ENCODE results near the gene MACROH2A1.

Gene MACROH2A1

GRCh38 chr5:135323701-135324132, 75.3 kb downstream of the MACROH2A1 start:
- no peaks in the 10 kb centered on the region for H3K36me3 ChIP-seq (ENCODE audit: insufficient read depth, low read length)
- H3K4me1 ChIP-seq (ENCODE audit: insufficient read depth, low read length): no peaks in the 10 kb centered on the region
- no peaks in the 10 kb centered on the region for H3K27me3 ChIP-seq (ENCODE audit: control insufficient read depth in 1 of 2, insufficient read depth in 2 of 2, low read length in 2 of 2)
- H3K4me3 ChIP-seq (ENCODE audit: low read depth in 1 of 2, low read length in 2 of 2): no peak overlapping the region
- no peaks in the 10 kb centered on the region for H3K9me3 ChIP-seq (ENCODE audit: low read length)
- no peak overlapping the region for H3K27ac ChIP-seq (ENCODE audit: low read depth, low read length)
- no peak overlapping the region for H3K9ac ChIP-seq (ENCODE audit: low read length)

- Histone ChIP-seq H3K27me3 (ENCODE audit: control insufficient read depth in 1 of 2, insufficient read depth in 2 of 2, low read length in 2 of 2) (no peaks in the 10 kb centered on the region), H3K9me3 (ENCODE audit: low read length) (no peaks in the 10 kb centered on the region), H3K9ac (ENCODE audit: low read length) (no peak overlapping the region), H3K4me3 (ENCODE audit: low read depth in 1 of 2, low read length in 2 of 2) (no peak overlapping the region), H3K27ac (ENCODE audit: low read depth, low read length) (no peak overlapping the region), H3K36me3 (ENCODE audit: insufficient read depth, low read length) (no peaks in the 10 kb centered on the region), H3K4me1 (ENCODE audit: insufficient read depth, low read length) (no peaks in the 10 kb centered on the region)
These were observed 75.8 kb downstream of the MACROH2A1 start for GRCh38 chr5:135323227-135323626.

GRCh38 chr5:135322744-135323143, 76.3 kb downstream of the MACROH2A1 start:
- Histone ChIP-seq H3K9me3 (ENCODE audit: low read length) (no peaks in the 10 kb centered on the region), H3K4me3 (ENCODE audit: low read depth in 1 of 2, low read length in 2 of 2) (no peak overlapping the region), H3K27me3 (ENCODE audit: control insufficient read depth in 1 of 2, insufficient read depth in 2 of 2, low read length in 2 of 2) (no peaks in the 10 kb centered on the region), H3K9ac (ENCODE audit: low read length) (no peak overlapping the region), H3K27ac (ENCODE audit: low read depth, low read length) (no peak overlapping the region), H3K4me1 (ENCODE audit: insufficient read depth, low read length) (no peaks in the 10 kb centered on the region), H3K36me3 (ENCODE audit: insufficient read depth, low read length) (no peaks in the 10 kb centered on the region)

- no peaks in the 10 kb centered on the region for H3K36me3 ChIP-seq (ENCODE audit: insufficient read depth, low read length)
- H3K27me3 ChIP-seq (ENCODE audit: control insufficient read depth in 1 of 2, insufficient read depth in 2 of 2, low read length in 2 of 2): no peaks in the 10 kb centered on the region
- H3K9me3 ChIP-seq (ENCODE audit: low read length): no peaks in the 10 kb centered on the region
- H3K4me3 ChIP-seq (ENCODE audit: low read depth in 1 of 2, low read length in 2 of 2): no peak overlapping the region
- peaks cover 2% of the 10 kb centered on the region for H3K4me1 ChIP-seq (ENCODE audit: insufficient read depth, low read length)
- H3K9ac ChIP-seq (ENCODE audit: low read length): no peak overlapping the region
- no peak overlapping the region for H3K27ac ChIP-seq (ENCODE audit: low read depth, low read length)
These were observed 76.8 kb downstream of the MACROH2A1 start for GRCh38 chr5:135322271-135322670.

GRCh38 chr5:135320718-135321484, 78.1 kb downstream of the MACROH2A1 start:
- Histone ChIP-seq H3K9me3 (ENCODE audit: low read length) (no peaks in the 10 kb centered on the region), H3K36me3 (ENCODE audit: insufficient read depth, low read length) (no peaks in the 10 kb centered on the region), H3K4me3 (ENCODE audit: low read depth in 1 of 2, low read length in 2 of 2) (no peak overlapping the region), H3K4me1 (ENCODE audit: insufficient read depth, low read length) (peaks cover 14% of the 10 kb centered on the region), H3K27me3 (ENCODE audit: control insufficient read depth in 1 of 2, insufficient read depth in 2 of 2, low read length in 2 of 2) (no peaks in the 10 kb centered on the region), H3K27ac (ENCODE audit: low read depth, low read length) (no peak overlapping the region), H3K9ac (ENCODE audit: low read length) (no peak overlapping the region)

GRCh38 chr5:135319928-135320606, 79.0 kb downstream of the MACROH2A1 start:
- Histone ChIP-seq H3K9me3 (ENCODE audit: low read length) (no peaks in the 10 kb centered on the region), H3K9ac (ENCODE audit: low read length) (no peak overlapping the region), H3K36me3 (ENCODE audit: insufficient read depth, low read length) (no peaks in the 10 kb centered on the region), H3K27ac (ENCODE audit: low read depth, low read length) (no peak overlapping the region), H3K4me3 (ENCODE audit: low read depth in 1 of 2, low read length in 2 of 2) (no peak overlapping the region), H3K4me1 (ENCODE audit: insufficient read depth, low read length) (peaks cover 14% of the 10 kb centered on the region), H3K27me3 (ENCODE audit: control insufficient read depth in 1 of 2, insufficient read depth in 2 of 2, low read length in 2 of 2) (no peaks in the 10 kb centered on the region)

- H3K27me3 ChIP-seq (ENCODE audit: control insufficient read depth in 1 of 2, insufficient read depth in 2 of 2, low read length in 2 of 2): no peaks in the 10 kb centered on the region
- peaks cover 14% of the 10 kb centered on the region for H3K4me1 ChIP-seq (ENCODE audit: insufficient read depth, low read length)
- no peaks in the 10 kb centered on the region for H3K36me3 ChIP-seq (ENCODE audit: insufficient read depth, low read length)
- H3K4me3 ChIP-seq (ENCODE audit: low read depth in 1 of 2, low read length in 2 of 2): no peak overlapping the region
- no peak overlapping the region for H3K9ac ChIP-seq (ENCODE audit: low read length)
- no peak overlapping the region for H3K27ac ChIP-seq (ENCODE audit: low read depth, low read length)
- H3K9me3 ChIP-seq (ENCODE audit: low read length): no peaks in the 10 kb centered on the region
These were observed 79.6 kb downstream of the MACROH2A1 start for GRCh38 chr5:135319458-135319857.

GRCh38 chr5:135318924-135319323, 80.1 kb downstream of the MACROH2A1 start:
- no peak overlapping the region for H3K4me3 ChIP-seq (ENCODE audit: low read depth in 1 of 2, low read length in 2 of 2)
- H3K27ac ChIP-seq (ENCODE audit: low read depth, low read length): no peak overlapping the region
- no peak overlapping the region for H3K9ac ChIP-seq (ENCODE audit: low read length)
- H3K27me3 ChIP-seq (ENCODE audit: control insufficient read depth in 1 of 2, insufficient read depth in 2 of 2, low read length in 2 of 2): no peaks in the 10 kb centered on the region
- no peaks in the 10 kb centered on the region for H3K9me3 ChIP-seq (ENCODE audit: low read length)
- peaks cover 14% of the 10 kb centered on the region for H3K4me1 ChIP-seq (ENCODE audit: insufficient read depth, low read length)
- no peaks in the 10 kb centered on the region for H3K36me3 ChIP-seq (ENCODE audit: insufficient read depth, low read length)

GRCh38 chr5:135318037-135318436, 81.0 kb downstream of the MACROH2A1 start:
- Histone ChIP-seq H3K9me3 (ENCODE audit: low read length) (no peaks in the 10 kb centered on the region), H3K27me3 (ENCODE audit: control insufficient read depth in 1 of 2, insufficient read depth in 2 of 2, low read length in 2 of 2) (no peaks in the 10 kb centered on the region), H3K36me3 (ENCODE audit: insufficient read depth, low read length) (no peaks in the 10 kb centered on the region), H3K4me3 (ENCODE audit: low read depth in 1 of 2, low read length in 2 of 2) (no peak overlapping the region), H3K9ac (ENCODE audit: low read length) (no peak overlapping the region), H3K27ac (ENCODE audit: low read depth, low read length) (no peak overlapping the region), H3K4me1 (ENCODE audit: insufficient read depth, low read length) (peaks cover 14% of the 10 kb centered on the region)

- Histone ChIP-seq H3K9ac (ENCODE audit: low read length) (no peak overlapping the region), H3K4me3 (ENCODE audit: low read depth in 1 of 2, low read length in 2 of 2) (no peak overlapping the region), H3K27me3 (ENCODE audit: control insufficient read depth in 1 of 2, insufficient read depth in 2 of 2, low read length in 2 of 2) (no peaks in the 10 kb centered on the region), H3K9me3 (ENCODE audit: low read length) (no peaks in the 10 kb centered on the region), H3K27ac (ENCODE audit: low read depth, low read length) (no peak overlapping the region), H3K36me3 (ENCODE audit: insufficient read depth, low read length) (no peaks in the 10 kb centered on the region), H3K4me1 (ENCODE audit: insufficient read depth, low read length) (peaks cover 14% of the 10 kb centered on the region)
These were observed 81.7 kb downstream of the MACROH2A1 start for GRCh38 chr5:135317286-135317685.

- Histone ChIP-seq H3K9me3 (ENCODE audit: low read length) (no peaks in the 10 kb centered on the region), H3K27ac (ENCODE audit: low read depth, low read length) (no peak overlapping the region), H3K4me1 (ENCODE audit: insufficient read depth, low read length) (peaks cover 14% of the 10 kb centered on the region), H3K36me3 (ENCODE audit: insufficient read depth, low read length) (no peaks in the 10 kb centered on the region), H3K27me3 (ENCODE audit: control insufficient read depth in 1 of 2, insufficient read depth in 2 of 2, low read length in 2 of 2) (no peaks in the 10 kb centered on the region), H3K4me3 (ENCODE audit: low read depth in 1 of 2, low read length in 2 of 2) (no peak overlapping the region), H3K9ac (ENCODE audit: low read length) (no peak overlapping the region)
These were observed 83.6 kb downstream of the MACROH2A1 start for GRCh38 chr5:135315386-135315785.

GRCh38 chr5:135313946-135314345, 85.1 kb downstream of the MACROH2A1 start:
- Histone ChIP-seq H3K4me3 (ENCODE audit: low read depth in 1 of 2, low read length in 2 of 2) (no peak overlapping the region), H3K36me3 (ENCODE audit: insufficient read depth, low read length) (no peaks in the 10 kb centered on the region), H3K9ac (ENCODE audit: low read length) (no peak overlapping the region), H3K27ac (ENCODE audit: low read depth, low read length) (no peak overlapping the region), H3K9me3 (ENCODE audit: low read length) (no peaks in the 10 kb centered on the region), H3K4me1 (ENCODE audit: insufficient read depth, low read length) (peaks cover 14% of the 10 kb centered on the region), H3K27me3 (ENCODE audit: control insufficient read depth in 1 of 2, insufficient read depth in 2 of 2, low read length in 2 of 2) (no peaks in the 10 kb centered on the region)
